K562 (cell line): ENCODE measurements around the gene GRIK5.

ENCODE experiments used
- NCOR1 ChIP-seq: fragments of 450-650 bp; IDR thresholded peaks from 2 replicates; pipeline ENCODE4 v1.6.1; 2016; ENCODE audit warnings: mild to moderate bottlenecking, moderate library complexity
- NR2F6 ChIP-seq: fragments of 450-650 bp; formaldehyde crosslinking; IDR thresholded peaks from 2 replicates; pipeline ENCODE4 v1.4.0; 2020; ENCODE audit warnings: mild to moderate bottlenecking

DNA sequence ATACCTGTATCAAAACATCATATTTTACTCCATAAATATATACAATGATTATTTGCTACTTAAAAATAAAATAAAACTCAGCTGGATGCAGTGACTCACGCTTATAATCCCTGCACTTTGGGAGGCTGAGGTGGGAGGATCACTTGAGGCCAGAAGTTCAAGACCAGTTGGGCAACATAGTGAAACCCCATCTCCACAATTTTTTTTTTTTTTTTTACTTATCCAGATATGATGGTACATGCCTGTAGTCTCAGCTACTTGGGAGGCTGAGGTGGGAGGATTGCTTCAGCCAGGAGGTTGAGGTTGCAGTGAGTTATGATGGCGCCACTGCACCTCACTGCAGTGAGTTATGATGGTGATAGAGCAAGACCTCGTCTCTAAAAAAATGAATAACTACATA is 39.9 kb upstream of the GRIK5 start:
- no peak for TF ChIP-seq NR2F6
- no peak for TF ChIP-seq NCOR1
